Tibial artery (tissue), 4 donors: ENCODE data around the gene PCDHB11.
"Not testable (repeated sequence)": the region's sequence is repeated elsewhere in the genome, so short reads cannot be mapped to it uniquely, and the experiment has no call there.

ENCODE experiments used
- DNase-seq, 2 donors: peaks; one replicate each; pipeline ENCODE4 v3.0.0-alpha.2; 2019
- H3K27ac ChIP-seq, 2 donors: fragments of 200-600 bp; sonication (generic) in 1 of 2; 1 replicate in 1 of 2; 2 replicates in 1 of 2; pipeline ENCODE4 v1.5.1; 2018 to 2019; ENCODE audit warnings: mild to moderate bottlenecking in 1 of 2
- H3K27me3 ChIP-seq, 2 donors: fragments of 200-600 bp; sonication (generic) in 1 of 2; one replicate each; pipeline versions ENCODE4 v1.5.1 to v1.6.0; 2016 to 2019
- H3K36me3 ChIP-seq, 3 donors: fragments of 200-600 bp; sonication (generic) in 2 of 3; one replicate each; pipeline ENCODE4 v1.5.1; 2016 to 2019; ENCODE audit warnings: mild to moderate bottlenecking in 2 of 3
- H3K4me1 ChIP-seq, 4 donors: fragments of 200-600 bp; sonication (generic) in 2 of 4; 1 replicate in 3 of 4; 2 replicates in 1 of 4; pipeline ENCODE4 v1.5.1; 2016 to 2019
- H3K4me3 ChIP-seq, 2 donors: fragments of 200-600 bp; sonication (generic) in 1 of 2; 1 replicate in 1 of 2; 2 replicates in 1 of 2; pipeline ENCODE4 v1.5.1; 2018 to 2019; ENCODE audit warnings: mild to moderate bottlenecking in 2 of 2
- H3K9me3 ChIP-seq, 3 donors: fragments of 200-600 bp; sonication (generic) in 1 of 3; one replicate each; pipeline ENCODE4 v1.5.1; 2016 to 2019
- CTCF ChIP-seq, 2 experiments: fragments of 200-600 bp in 1 of 2; fragments of 450-650 bp in 1 of 2; IDR thresholded peaks; one replicate each; pipeline ENCODE4 v1.5.1; 2017 to 2019; ENCODE audit warnings: antibody characterized with exemption in 2 of 2, mild to moderate bottlenecking in 1 of 2, moderate library complexity in 1 of 2
- intact Hi-C: fragments of 100-400 bp; cut with DNase I; formaldehyde crosslinking; loops from one replicate; pipeline ENCODE4 v1.15.0; 2023; ENCODE audit warnings: low total_unique reads

Gene PCDHB11

GRCh38 chr5:141180313-141180712, 19.1 kb upstream of the PCDHB11 start:
- TF ChIP-seq CTCF (IDR thresholded peaks at IDR 0.05), result no peak
- peaks cover 4 to 75% (median 68%) of the 10 kb centered on the region in 3 donors for H3K9me3 ChIP-seq
- no peaks in the 10 kb centered on the region for H3K4me1 ChIP-seq
- DNase-seq, result no peak
- peaks cover 0 to 18% (median 13%) of the 10 kb centered on the region in 3 donors for H3K36me3 ChIP-seq
- H3K27ac ChIP-seq, result no peak overlapping the region
- H3K27me3 ChIP-seq, result peaks cover 0 to 7% of the 10 kb centered on the region in 2 donors
- H3K4me3 ChIP-seq, result no peak overlapping the region
- intact Hi-C loops, result no loop called here

GRCh38 chr5:141182248-141182647, 17.2 kb upstream of the PCDHB11 start, which contains the start of gene PCDHB16:
TSS of gene PCDHB16 (plus strand) at chr5:141182387. CDS start at chr5:141182560, 173 bp downstream.
- Histone ChIP-seq H3K27ac (peak within 1 kb of the TSS; percentile 16 to 48), H3K27me3 (peaks cover 0 to 7% of the 10 kb centered on the region in 2 donors), H3K9me3 (peaks cover 12 to 73% (median 54%) of the 10 kb centered on the region in 3 donors), H3K36me3 (peaks cover 0 to 15% (median 14%) of the 10 kb centered on the region in 3 donors), H3K4me1 (no peaks in the 10 kb centered on the region), H3K4me3 (peak within 1 kb of the TSS; percentile 45)
- no peak for DNase-seq
- intact Hi-C loops, result no loop called here
- TF ChIP-seq CTCF (IDR thresholded peaks at IDR 0.05), result peak; percentile 27 to 29

DNA sequence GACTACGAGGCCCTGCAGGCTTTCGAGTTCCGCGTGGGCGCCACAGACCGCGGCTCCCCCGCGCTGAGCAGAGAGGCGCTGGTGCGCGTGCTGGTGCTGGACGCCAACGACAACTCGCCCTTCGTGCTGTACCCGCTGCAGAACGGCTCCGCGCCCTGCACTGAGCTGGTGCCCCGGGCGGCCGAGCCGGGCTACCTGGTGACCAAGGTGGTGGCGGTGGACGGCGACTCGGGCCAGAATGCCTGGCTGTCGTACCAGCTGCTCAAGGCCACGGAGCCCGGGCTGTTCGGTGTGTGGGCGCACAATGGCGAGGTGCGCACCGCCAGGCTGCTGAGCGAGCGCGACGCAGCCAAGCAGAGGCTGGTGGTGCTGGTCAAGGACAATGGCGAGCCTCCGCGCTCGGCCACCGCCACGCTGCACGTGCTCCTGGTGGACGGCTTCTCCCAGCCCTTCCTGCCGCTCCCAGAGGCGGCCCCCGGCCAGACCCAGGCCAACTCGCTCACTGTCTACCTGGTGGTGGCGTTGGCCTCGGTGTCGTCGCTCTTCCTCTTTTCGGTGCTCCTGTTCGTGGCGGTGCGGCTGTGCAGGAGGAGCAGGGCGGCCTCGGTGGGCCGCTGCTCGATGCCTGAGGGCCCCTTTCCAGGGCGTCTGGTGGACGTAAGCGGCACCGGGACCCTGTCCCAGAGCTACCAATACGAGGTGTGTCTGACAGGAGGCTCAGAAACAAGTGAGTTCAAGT, 15.1 kb upstream of the PCDHB11 start:
- Histone ChIP-seq H3K36me3 (peaks cover 0 to 19% (median 14%) of the 10 kb centered on the region in 3 donors), H3K9me3 (peaks cover 9 to 74% (median 48%) of the 10 kb centered on the region in 3 donors)
- H3K4me3 ChIP-seq, H3K27ac ChIP-seq, intact Hi-C loops, H3K4me1 ChIP-seq, H3K27me3 ChIP-seq, DNase-seq: not testable (repeated sequence)

DNA sequence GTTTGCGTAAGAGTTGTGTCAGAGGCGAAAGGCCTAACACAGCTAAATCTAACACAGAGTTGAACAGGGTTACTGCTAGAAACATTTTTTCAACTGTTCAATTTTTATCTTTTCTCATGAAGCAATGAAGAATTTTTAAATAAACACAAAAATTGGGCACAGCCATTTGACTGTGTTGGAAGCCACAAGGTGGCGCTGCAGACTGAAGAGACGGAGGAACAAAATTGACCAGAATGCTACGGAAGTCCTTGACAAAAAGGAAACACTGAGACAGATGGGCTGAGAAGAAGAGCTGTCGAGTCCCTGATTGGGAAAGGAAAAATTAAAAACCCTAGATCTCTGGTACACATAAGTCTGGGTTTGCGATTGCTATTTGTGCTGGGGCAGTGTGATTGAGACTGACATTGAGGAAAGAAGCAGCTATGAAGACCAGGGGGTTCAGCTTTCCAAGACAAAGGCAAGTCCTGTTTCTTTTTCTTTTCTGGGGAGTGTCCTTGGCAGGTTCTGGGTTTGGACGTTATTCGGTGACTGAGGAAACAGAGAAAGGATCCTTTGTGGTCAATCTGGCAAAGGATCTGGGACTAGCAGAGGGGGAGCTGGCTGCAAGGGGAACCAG, 12.4 kb upstream of the PCDHB11 start, which contains the start of gene PCDHB9:
Gene PCDHB9, plus strand, starts transcription at position 265 of the 616 bp plus-strand sequence. Its CDS starts 158 bp downstream, at position 423.
- Histone ChIP-seq H3K4me1 (no peaks in the 10 kb centered on the region), H3K27me3 (no peaks in the 10 kb centered on the region), H3K36me3 (peaks cover 0 to 22% (median 14%) of the 10 kb centered on the region in 3 donors), H3K9me3 (peaks cover 7 to 92% (median 66%) of the 10 kb centered on the region in 3 donors), H3K4me3 (no peak within 1 kb of the TSS), H3K27ac (no peak within 1 kb of the TSS)
- TF ChIP-seq CTCF (IDR thresholded peaks at IDR 0.05), result no peak
- intact Hi-C loops, result no loop called here
- no peak for DNase-seq

DNA sequence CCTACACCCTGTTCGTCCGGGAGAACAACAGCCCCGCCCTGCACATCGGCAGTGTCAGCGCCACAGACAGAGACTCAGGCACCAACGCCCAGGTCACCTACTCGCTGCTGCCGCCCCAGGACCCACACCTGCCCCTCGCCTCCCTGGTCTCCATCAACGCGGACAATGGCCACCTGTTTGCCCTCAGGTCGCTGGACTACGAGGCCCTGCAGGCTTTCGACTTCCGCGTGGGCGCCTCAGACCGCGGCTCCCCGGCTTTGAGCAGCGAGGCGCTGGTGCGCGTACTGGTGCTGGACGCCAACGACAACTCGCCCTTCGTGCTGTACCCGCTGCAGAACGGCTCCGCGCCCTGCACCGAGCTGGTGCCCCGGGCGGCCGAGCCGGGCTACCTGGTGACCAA, 10.7 kb upstream of the PCDHB11 start:
- H3K27me3 ChIP-seq, H3K4me1 ChIP-seq, H3K4me3 ChIP-seq, intact Hi-C loops, H3K27ac ChIP-seq, DNase-seq: not testable (repeated sequence)
- Histone ChIP-seq H3K36me3 (peaks cover 0 to 21% (median 9%) of the 10 kb centered on the region in 3 donors), H3K9me3 (peaks cover 7 to 90% (median 64%) of the 10 kb centered on the region in 3 donors)

DNA sequence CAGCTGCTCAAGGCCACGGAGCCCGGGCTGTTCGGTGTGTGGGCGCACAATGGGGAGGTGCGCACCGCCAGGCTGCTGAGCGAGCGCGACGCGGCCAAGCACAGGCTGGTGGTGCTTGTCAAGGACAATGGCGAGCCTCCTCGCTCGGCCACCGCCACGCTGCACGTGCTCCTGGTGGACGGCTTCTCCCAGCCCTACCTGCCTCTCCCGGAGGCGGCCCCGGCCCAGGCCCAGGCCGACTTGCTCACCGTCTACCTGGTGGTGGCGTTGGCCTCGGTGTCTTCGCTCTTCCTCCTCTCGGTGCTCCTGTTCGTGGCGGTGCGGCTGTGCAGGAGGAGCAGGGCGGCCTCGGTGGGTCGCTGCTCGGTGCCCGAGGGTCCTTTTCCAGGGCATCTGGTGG, 10.3 kb upstream of the PCDHB11 start:
- Histone ChIP-seq H3K36me3 (peaks cover 0 to 21% (median 8%) of the 10 kb centered on the region in 3 donors), H3K9me3 (peaks cover 7 to 89% (median 62%) of the 10 kb centered on the region in 3 donors)
- DNase-seq, H3K27me3 ChIP-seq, H3K27ac ChIP-seq, intact Hi-C loops, H3K4me1 ChIP-seq, H3K4me3 ChIP-seq: not testable (repeated sequence)
